WTC11 (cell line): Measurements from ENCODE around the gene HPCAL1. TPM values are rescaled to one million over a fixed set of nuclear protein-coding genes. Genes with fewer than 3 reads are reported as not detected.

Source experiments
- ATAC-seq: fragments of 200-7000 bp; cut with Tn5 transposase; 2 replicates; pipeline ENCODE4 v1.10.0; 2021; ENCODE audit warnings: mild to moderate bottlenecking, moderate library complexity
- CTCF ChIA-PET: fragments of 300-600 bp; sonication (Branson Sonifier 250); formaldehyde crosslinking; loops from one replicate; lab custom pipeline; 2021; ENCODE audit warnings: antibody characterized with exemption; lab: Charles Lee
- POLR2A ChIA-PET: fragments of 350-600 bp; sonication (Branson Sonifier 250); formaldehyde crosslinking; loops from one replicate; lab custom pipeline; 2021; ENCODE audit warnings: antibody characterized with exemption; lab: Charles Lee
- DNase-seq: peaks from one replicate; pipeline ENCODE4 v3.0.0; 2021; ENCODE audit warnings: low spot score
- H3K27ac Mint-ChIP-seq: 2 replicates; pipeline ENCODE4 v1.8.0; 2021; ENCODE audit warnings: mixed read lengths
- H3K27me3 Mint-ChIP-seq: 2 replicates; pipeline ENCODE4 v1.8.0; 2021; ENCODE audit warnings: low read depth, mild to moderate bottlenecking, moderate library complexity, mixed read lengths
- H3K36me3 Mint-ChIP-seq: 2 replicates; pipeline ENCODE4 v1.8.0; 2021; ENCODE audit warnings: mixed read lengths
- H3K4me1 Mint-ChIP-seq: 2 replicates; pipeline ENCODE4 v1.8.0; 2022; ENCODE audit warnings: mixed read lengths
- H3K4me3 Mint-ChIP-seq: 2 replicates; pipeline ENCODE4 v1.8.0; 2021; ENCODE audit warnings: mild to moderate bottlenecking, moderate library complexity, mixed read lengths
- H3K9me3 Mint-ChIP-seq: 2 replicates; pipeline ENCODE4 v1.8.0; 2021; ENCODE audit warnings: mixed read lengths
- AFF4 ChIP-seq: sonication (generic); formaldehyde crosslinking; IDR thresholded peaks from 2 replicates; pipeline ENCODE4 v1.8.1; 2023; ENCODE audit warnings: mild to moderate bottlenecking, missing genetic modification reagents, borderline replicate concordance
- AR ChIP-seq: fragments of 250-450 bp; sonication (Bioruptor Pico); IDR thresholded peaks from 2 replicates; pipeline ENCODE4 v1.9.0; 2021; ENCODE audit warnings: mild to moderate bottlenecking
- E2F4 ChIP-seq: sonication (generic); formaldehyde crosslinking; IDR thresholded peaks from 2 replicates; pipeline ENCODE4 v1.8.1; 2022; ENCODE audit warnings: low read depth, mild to moderate bottlenecking, moderate library complexity, missing genetic modification reagents, borderline replicate concordance
- E2F5 ChIP-seq: sonication (generic); formaldehyde crosslinking; IDR thresholded peaks from 2 replicates; pipeline ENCODE4 v1.8.1; 2022; ENCODE audit warnings: mild to moderate bottlenecking, moderate library complexity, missing genetic modification reagents
- EMX1 ChIP-seq: fragments of 250-450 bp; sonication (Bioruptor Pico); IDR thresholded peaks from 2 replicates; pipeline ENCODE4 v1.8.0; 2021; ENCODE audit warnings: mild to moderate bottlenecking
- FOXJ3 ChIP-seq: sonication (generic); formaldehyde crosslinking; IDR thresholded peaks from 2 replicates; pipeline ENCODE4 v1.9.0; 2021; ENCODE audit warnings: missing genetic modification reagents, mild to moderate bottlenecking, borderline replicate concordance
- KAT7 ChIP-seq: sonication (generic); formaldehyde crosslinking; IDR thresholded peaks from 2 replicates; pipeline ENCODE4 v1.8.1; 2023; ENCODE audit warnings: missing genetic modification reagents, mild to moderate bottlenecking, borderline replicate concordance
- MAX ChIP-seq: sonication (generic); formaldehyde crosslinking; IDR thresholded peaks from 2 replicates; pipeline ENCODE4 v1.8.0; 2022; ENCODE audit warnings: mild to moderate bottlenecking, missing genetic modification reagents
- MYBL2 ChIP-seq: sonication (generic); formaldehyde crosslinking; IDR thresholded peaks from 2 replicates; pipeline ENCODE4 v1.8.1; 2023; ENCODE audit warnings: mild to moderate bottlenecking, moderate library complexity, missing genetic modification reagents
- NR1H2 ChIP-seq: sonication (generic); formaldehyde crosslinking; IDR thresholded peaks from 2 replicates; pipeline ENCODE4 v1.9.0; 2021; ENCODE audit warnings: mild to moderate bottlenecking, moderate library complexity, missing genetic modification reagents
- PRRX2 ChIP-seq: fragments of 250-450 bp; sonication (Bioruptor Pico); IDR thresholded peaks from 2 replicates; pipeline ENCODE4 v1.8.0; 2021; ENCODE audit warnings: mild to moderate bottlenecking
- RELA ChIP-seq: sonication (generic); formaldehyde crosslinking; IDR thresholded peaks from 2 replicates; pipeline ENCODE4 v1.8.1; 2022; ENCODE audit warnings: missing genetic modification reagents, mild to moderate bottlenecking, borderline replicate concordance
- SMAD4 ChIP-seq: sonication (generic); formaldehyde crosslinking; IDR thresholded peaks from 2 replicates; pipeline ENCODE4 v1.8.0; 2022; ENCODE audit warnings: mild to moderate bottlenecking, missing genetic modification reagents
- ZBTB21 ChIP-seq: sonication (generic); formaldehyde crosslinking; IDR thresholded peaks from 2 replicates; pipeline ENCODE4 v1.8.1; 2023; ENCODE audit warnings: mild to moderate bottlenecking, missing genetic modification reagents, borderline replicate concordance
- ZNF281 ChIP-seq: sonication (generic); formaldehyde crosslinking; IDR thresholded peaks from 2 replicates; pipeline ENCODE4 v1.8.0; 2023; ENCODE audit warnings: mild to moderate bottlenecking, missing genetic modification reagents
- ZNF423 ChIP-seq: fragments of 250-450 bp; sonication (Bioruptor Pico); IDR thresholded peaks from 2 replicates; pipeline ENCODE4 v2.1.2; 2022; ENCODE audit warnings: mild to moderate bottlenecking, moderate library complexity
- ZNF425 ChIP-seq: fragments of 250-450 bp; sonication (Bioruptor Pico); conservative IDR thresholded peaks from 2 replicates; pipeline ENCODE4 v1.9.0; 2021; ENCODE audit warnings: mild to moderate bottlenecking
- ZNF671 ChIP-seq: fragments of 250-450 bp; sonication (Bioruptor Pico); IDR thresholded peaks from 2 replicates; pipeline ENCODE4 v1.8.0; 2021; ENCODE audit warnings: mild to moderate bottlenecking
- total RNA-seq: library from RNA; stranded (reverse); gene quantifications from 3 replicates; pipeline ENCODE4 v1.2.3, GENCODE V29; 2021

HPCAL1 gene
- total RNA-seq, 1 experiment from 2014 or later: 11.8 TPM

- no peak for TF ChIP-seq E2F5
- no peak for TF ChIP-seq ZNF425 (CRISPR knock-in tag)
- no peak for TF ChIP-seq PRRX2 (CRISPR knock-in tag)
- TF ChIP-seq, all 79 proteins: peak for 0
Observed at GRCh38 chr2:10352361-10352760, 49.7 kb downstream of the HPCAL1 start (continued).

GRCh38 chr2:10352972-10353371 is 50.3 kb downstream of the HPCAL1 start:
- no peak overlapping the region for H3K4me3 Mint-ChIP-seq
- no peaks in the 10 kb centered on the region for H3K36me3 Mint-ChIP-seq
- H3K9me3 Mint-ChIP-seq: peaks cover 3% of the 10 kb centered on the region; the same call in 1 of the 2 replicates
- CTCF ChIA-PET: interaction anchor here (1.0 to 1.2 kb wide), 3 partner anchors 56 to 190 kb away, joined by 3 to 5 read pairs (median 3); no protein-coding TSS in a partner anchor
- no peaks in the 10 kb centered on the region for H3K27me3 Mint-ChIP-seq
- TF ChIP-seq EMX1 (CRISPR knock-in tag): no peak
- POLR2A ChIA-PET: interaction anchor here (0.5 kb wide), 1 partner anchor 996 kb away, joined by 4 read pairs; no protein-coding TSS in a partner anchor
- DNase-seq (no peak), ATAC-seq (no peak)
- no peak overlapping the region for H3K27ac Mint-ChIP-seq
- H3K4me1 Mint-ChIP-seq: peaks cover 7% of the 10 kb centered on the region

GRCh38 chr2:10353931-10354330 is 51.2 kb downstream of the HPCAL1 start:
- Mint-ChIP-seq H3K9me3 (peaks cover 3% of the 10 kb centered on the region; the same call in 1 of the 2 replicates), H3K4me1 (peaks cover 7% of the 10 kb centered on the region), H3K4me3 (no peak overlapping the region), H3K27me3 (no peaks in the 10 kb centered on the region), H3K36me3 (no peaks in the 10 kb centered on the region), H3K27ac (no peak overlapping the region)
- CTCF ChIA-PET: interaction anchor here (1.0 kb wide), 1 partner anchor 56 kb away, joined by 3 read pairs; no protein-coding TSS in a partner anchor
- ATAC-seq (no peak), DNase-seq (no peak)
- POLR2A ChIA-PET: no interaction called here
- TF ChIP-seq ZBTB21 (no peak), ZNF423 (CRISPR knock-in tag) (no peak), ZNF671 (CRISPR knock-in tag) (no peak), SMAD4 (no peak), FOXJ3 (no peak), ZNF281 (CRISPR knock-in tag) (no peak), RELA (no peak), NR1H2 (CRISPR knock-in tag) (no peak), MAX (CRISPR knock-in tag) (no peak), E2F4 (no peak), AR (CRISPR knock-in tag) (no peak), MYBL2 (CRISPR knock-in tag) (no peak), KAT7 (CRISPR knock-in tag) (no peak), AFF4 (CRISPR knock-in tag) (no peak)
